Measurements from ENCODE around the gene SEC24D.

The SEC24D gene

DNA sequence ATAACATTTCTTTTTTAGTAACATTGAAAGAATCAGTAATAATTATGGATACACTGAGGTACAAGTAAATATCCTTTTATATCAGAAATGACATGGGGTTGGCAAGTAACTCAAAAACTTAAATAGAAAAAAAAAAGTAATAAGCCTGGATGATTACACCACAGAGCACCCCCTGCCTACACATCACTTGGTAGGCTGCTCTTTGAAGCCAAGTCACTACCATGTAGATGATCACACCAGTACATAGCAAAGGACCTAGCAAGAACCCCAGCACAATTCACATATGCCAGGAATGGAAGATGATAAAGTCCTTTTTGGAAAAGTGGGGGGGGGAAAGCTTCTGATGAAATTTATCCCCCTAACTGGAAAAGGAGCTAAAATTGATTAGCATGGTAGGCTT is 93.9 kb downstream of the SEC24D start:
- H3K4me3 ChIP-seq (ENCODE audit: low read length) = no peak overlapping the region
- no peaks in the 10 kb centered on the region for H3K9me3 ChIP-seq (replicated peaks; ENCODE audit: low read length)
- H3K9ac ChIP-seq (ENCODE audit: low read depth, low read length) = no peak overlapping the region
- H3K36me3 ChIP-seq (ENCODE audit: insufficient read depth, low read length) = peaks cover 88% of the 10 kb centered on the region
- no peaks in the 10 kb centered on the region for H3K4me1 ChIP-seq (ENCODE audit: control insufficient read depth, insufficient read depth, low read length)
- H3K4me2 ChIP-seq (ENCODE audit: low read length) = no peak overlapping the region
- H3K27me3 ChIP-seq (ENCODE audit: control insufficient read depth, insufficient read depth, low read length) = no peaks in the 10 kb centered on the region

GRCh38 chr4:118741301-118741855 is 94.5 kb downstream of the SEC24D start:
- H3K4me1 ChIP-seq (ENCODE audit: control insufficient read depth, insufficient read depth, low read length) = no peaks in the 10 kb centered on the region
- peaks cover 88% of the 10 kb centered on the region for H3K36me3 ChIP-seq (ENCODE audit: insufficient read depth, low read length)
- no peak overlapping the region for H3K4me3 ChIP-seq (ENCODE audit: low read length)
- H3K27me3 ChIP-seq (ENCODE audit: control insufficient read depth, insufficient read depth, low read length) = no peaks in the 10 kb centered on the region
- H3K4me2 ChIP-seq (ENCODE audit: low read length) = no peak overlapping the region
- H3K9me3 ChIP-seq (replicated peaks; ENCODE audit: low read length) = no peaks in the 10 kb centered on the region
- no peak overlapping the region for H3K9ac ChIP-seq (ENCODE audit: low read depth, low read length)

DNA sequence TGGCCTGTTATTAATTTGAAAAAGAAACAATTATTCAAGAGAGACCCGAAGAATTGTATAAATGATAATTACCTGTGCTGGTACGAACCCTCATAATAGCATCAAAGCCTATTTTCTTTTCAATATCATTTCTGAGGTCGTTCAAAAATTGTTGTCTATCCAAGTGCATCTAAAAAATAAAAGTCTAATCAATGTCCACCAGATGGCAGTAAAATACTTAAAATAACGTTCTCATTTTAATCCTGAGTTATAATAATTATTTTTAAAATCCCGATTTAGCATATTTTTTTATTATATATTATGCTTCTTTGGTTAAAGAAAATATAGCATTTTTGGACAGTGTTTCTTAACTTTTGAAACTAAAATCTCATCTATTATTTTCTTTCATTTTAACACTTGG is 95.1 kb downstream of the SEC24D start:
- Histone ChIP-seq H3K4me2 (ENCODE audit: low read length) (no peak overlapping the region), H3K27me3 (ENCODE audit: control insufficient read depth, insufficient read depth, low read length) (no peaks in the 10 kb centered on the region), H3K36me3 (ENCODE audit: insufficient read depth, low read length) (peaks cover 91% of the 10 kb centered on the region), H3K9me3 (replicated peaks; ENCODE audit: low read length) (no peaks in the 10 kb centered on the region), H3K4me3 (ENCODE audit: low read length) (no peak overlapping the region), H3K4me1 (ENCODE audit: control insufficient read depth, insufficient read depth, low read length) (no peaks in the 10 kb centered on the region), H3K9ac (ENCODE audit: low read depth, low read length) (no peak overlapping the region)

DNA sequence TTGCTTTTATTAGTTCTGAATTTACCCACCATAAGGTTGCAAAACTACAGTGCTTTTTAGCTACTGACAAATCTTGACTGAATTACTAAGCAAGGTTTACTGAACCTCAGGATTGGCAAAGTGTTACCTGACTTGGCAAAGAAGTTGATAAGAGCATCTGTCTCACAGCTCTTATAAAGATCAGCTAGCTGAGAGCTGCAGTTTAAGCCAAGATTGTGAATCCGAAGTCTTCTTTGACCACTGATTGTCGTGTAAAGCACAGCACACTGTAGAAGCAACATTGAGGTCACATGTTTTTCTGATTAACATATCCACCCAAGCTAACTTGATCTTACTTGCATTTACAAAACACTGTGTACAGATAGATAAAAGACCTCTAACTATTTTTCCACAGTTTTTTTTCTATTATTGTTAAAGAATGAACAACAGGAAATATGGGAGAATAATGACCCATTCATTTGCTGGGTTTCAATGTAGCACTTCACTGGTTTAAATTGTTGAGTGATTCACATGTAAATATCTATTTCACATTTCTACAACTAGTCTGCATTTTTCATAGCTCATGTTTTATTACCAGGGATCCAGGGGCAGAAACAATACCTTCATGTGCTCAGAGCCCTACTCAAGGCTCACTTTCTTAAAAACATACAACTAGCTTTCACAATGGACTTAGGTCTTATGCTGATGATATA is 96.8 kb downstream of the SEC24D start:
- Histone ChIP-seq H3K4me2 (ENCODE audit: low read length) (no peak overlapping the region), H3K27me3 (ENCODE audit: control insufficient read depth, insufficient read depth, low read length) (no peaks in the 10 kb centered on the region), H3K9ac (ENCODE audit: low read depth, low read length) (no peak overlapping the region), H3K4me1 (ENCODE audit: control insufficient read depth, insufficient read depth, low read length) (no peaks in the 10 kb centered on the region), H3K9me3 (replicated peaks; ENCODE audit: low read length) (no peaks in the 10 kb centered on the region), H3K36me3 (ENCODE audit: insufficient read depth, low read length) (peaks cover 90% of the 10 kb centered on the region), H3K4me3 (ENCODE audit: low read length) (no peak overlapping the region)

- H3K4me3 ChIP-seq (ENCODE audit: low read length) = no peak overlapping the region
- no peaks in the 10 kb centered on the region for H3K27me3 ChIP-seq (ENCODE audit: control insufficient read depth, insufficient read depth, low read length)
- no peak overlapping the region for H3K9ac ChIP-seq (ENCODE audit: low read depth, low read length)
- no peaks in the 10 kb centered on the region for H3K9me3 ChIP-seq (replicated peaks; ENCODE audit: low read length)
- H3K4me1 ChIP-seq (ENCODE audit: control insufficient read depth, insufficient read depth, low read length) = peaks cover 9% of the 10 kb centered on the region
- H3K36me3 ChIP-seq (ENCODE audit: insufficient read depth, low read length) = peaks cover 84% of the 10 kb centered on the region
- no peak overlapping the region for H3K4me2 ChIP-seq (ENCODE audit: low read length)
Measured at GRCh38 chr4:118738090-118738489, 97.8 kb downstream of the SEC24D start.

DNA sequence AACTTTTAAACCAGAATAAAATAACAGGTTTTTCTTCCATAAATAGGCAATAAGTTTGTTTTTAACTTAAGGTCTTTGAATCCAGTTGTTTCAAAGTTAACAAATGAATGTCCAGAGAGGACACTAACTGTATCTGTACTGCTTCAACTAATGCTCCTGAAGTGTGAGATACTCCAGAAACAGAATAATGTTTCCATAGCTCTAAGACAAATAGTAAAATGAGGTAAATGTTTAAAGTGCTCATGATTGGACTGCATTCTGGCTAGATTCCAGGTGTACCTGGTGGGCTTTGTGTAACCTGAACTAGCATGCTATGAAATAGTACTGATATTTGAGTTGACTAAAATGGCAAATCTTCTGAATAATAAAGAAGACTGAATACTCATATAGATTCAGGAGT is 99.0 kb downstream of the SEC24D start:
- Histone ChIP-seq H3K4me1 (ENCODE audit: control insufficient read depth, insufficient read depth, low read length) (peaks cover 18% of the 10 kb centered on the region), H3K27me3 (ENCODE audit: control insufficient read depth, insufficient read depth, low read length) (no peaks in the 10 kb centered on the region), H3K36me3 (ENCODE audit: insufficient read depth, low read length) (peaks cover 78% of the 10 kb centered on the region), H3K9ac (ENCODE audit: low read depth, low read length) (no peak overlapping the region), H3K9me3 (replicated peaks; ENCODE audit: low read length) (no peaks in the 10 kb centered on the region), H3K4me2 (ENCODE audit: low read length) (no peak overlapping the region), H3K4me3 (ENCODE audit: low read length) (no peak overlapping the region)

DNA sequence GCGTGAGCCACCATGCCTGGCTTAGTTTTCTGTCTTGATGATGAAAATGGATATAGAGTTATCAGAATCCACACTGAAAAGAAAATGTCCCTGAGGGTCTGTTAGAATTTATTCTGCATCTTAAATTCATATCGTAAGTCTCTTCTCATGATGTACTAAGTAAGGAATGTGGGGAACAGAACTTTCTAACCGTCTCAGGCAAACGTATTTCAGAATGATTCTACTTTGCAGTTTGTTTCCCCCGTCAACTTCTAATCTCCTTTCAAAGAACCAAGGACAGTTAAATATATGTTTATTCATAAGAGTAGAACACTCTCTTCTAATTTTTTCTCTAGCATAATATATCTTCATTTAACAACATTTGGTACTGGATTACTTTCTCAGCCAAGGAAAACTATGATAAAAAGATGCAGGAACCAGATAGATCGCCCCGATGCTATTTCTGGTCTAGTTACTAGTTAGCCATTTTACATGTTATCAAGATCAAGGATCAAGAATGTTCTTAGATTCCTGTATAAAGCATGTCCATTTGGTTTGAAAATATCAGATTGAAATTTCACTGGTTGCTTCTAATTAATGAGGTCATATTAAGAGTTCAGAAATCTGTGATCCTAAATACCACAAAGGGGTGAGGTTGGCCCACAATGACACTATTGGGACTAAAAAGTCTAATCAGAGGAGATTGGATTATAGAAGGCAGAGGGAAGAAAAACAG is 101.3 kb downstream of the SEC24D start:
- H3K4me1 ChIP-seq (ENCODE audit: control insufficient read depth, insufficient read depth, low read length) = peaks cover 34% of the 10 kb centered on the region
- peaks cover 76% of the 10 kb centered on the region for H3K36me3 ChIP-seq (ENCODE audit: insufficient read depth, low read length)
- no peak overlapping the region for H3K4me2 ChIP-seq (ENCODE audit: low read length)

DNA sequence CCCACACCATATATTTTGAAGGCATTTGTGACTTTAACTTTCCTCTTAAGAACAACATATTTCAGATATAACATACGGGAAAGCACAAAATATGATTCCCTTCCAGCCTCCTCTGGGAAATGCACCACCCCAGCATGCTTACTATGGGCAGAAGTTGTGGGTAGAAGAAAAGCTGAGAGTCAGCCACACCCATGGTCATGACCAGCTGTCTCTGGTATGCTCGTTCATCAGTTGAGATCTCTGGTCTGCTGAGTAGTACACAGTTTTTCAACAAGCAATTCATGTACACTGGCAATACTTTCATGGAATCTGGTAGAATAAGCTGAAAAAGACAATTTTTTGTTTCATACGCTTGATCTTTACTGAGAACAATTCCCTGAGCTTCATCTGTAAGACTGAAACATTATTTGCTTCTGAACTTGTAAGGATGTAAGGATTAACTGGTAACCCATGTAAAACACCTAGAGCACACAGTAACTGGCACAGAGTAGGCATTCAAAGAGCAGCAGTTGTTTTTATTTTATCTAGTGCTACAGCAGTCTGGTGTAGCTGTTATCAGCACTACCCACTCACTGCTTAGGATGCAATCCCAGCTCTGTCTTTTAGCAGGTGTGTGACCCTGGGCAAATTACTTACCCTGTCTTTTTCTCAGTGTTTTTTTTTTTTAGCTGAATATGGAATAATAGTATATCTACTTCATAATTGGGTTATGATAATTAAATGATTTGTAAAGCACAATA is 103.2 kb downstream of the SEC24D start:
- no peaks in the 10 kb centered on the region for H3K27me3 ChIP-seq (ENCODE audit: control insufficient read depth, insufficient read depth, low read length)
- peaks cover 46% of the 10 kb centered on the region for H3K4me1 ChIP-seq (ENCODE audit: control insufficient read depth, insufficient read depth, low read length)
- H3K9me3 ChIP-seq (replicated peaks; ENCODE audit: low read length) = no peaks in the 10 kb centered on the region
- peak overlapping the region; percentile 32 for H3K4me3 ChIP-seq (ENCODE audit: low read length)
- peaks cover 75% of the 10 kb centered on the region for H3K36me3 ChIP-seq (ENCODE audit: insufficient read depth, low read length)
- H3K4me2 ChIP-seq (ENCODE audit: low read length) = peak overlapping the region; percentile 49
- peak overlapping the region; percentile 25 for H3K9ac ChIP-seq (ENCODE audit: low read depth, low read length)

More for the DNA sequence above, 101.3 kb downstream of the SEC24D start:
- H3K4me3 ChIP-seq (ENCODE audit: low read length) = no peak overlapping the region
- no peak overlapping the region for H3K9ac ChIP-seq (ENCODE audit: low read depth, low read length)
- H3K27me3 ChIP-seq (ENCODE audit: control insufficient read depth, insufficient read depth, low read length) = no peaks in the 10 kb centered on the region
- H3K9me3 ChIP-seq (replicated peaks; ENCODE audit: low read length) = no peaks in the 10 kb centered on the region

DNA sequence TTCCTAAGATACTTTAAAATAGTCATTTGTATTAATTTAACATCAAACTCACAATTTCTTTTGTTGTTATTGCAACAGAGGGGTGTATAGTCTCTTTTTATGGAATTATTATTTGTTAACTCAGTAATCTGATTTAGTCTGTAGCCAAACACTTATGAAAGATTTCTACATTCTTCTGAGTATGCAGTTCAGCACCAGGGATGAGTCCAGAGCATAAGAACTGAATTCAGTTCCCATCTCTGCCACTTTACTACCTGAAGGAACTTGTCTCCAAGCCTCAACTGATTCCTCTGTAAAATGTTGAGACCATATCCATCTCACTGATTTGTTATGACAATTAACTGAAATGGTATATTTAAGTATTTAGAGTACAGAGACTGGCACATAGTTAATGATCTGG is 105.2 kb downstream of the SEC24D start:
- Histone ChIP-seq H3K36me3 (ENCODE audit: insufficient read depth, low read length) (peaks cover 77% of the 10 kb centered on the region), H3K4me1 (ENCODE audit: control insufficient read depth, insufficient read depth, low read length) (peaks cover 46% of the 10 kb centered on the region), H3K9ac (ENCODE audit: low read depth, low read length) (no peak overlapping the region), H3K4me3 (ENCODE audit: low read length) (no peak overlapping the region), H3K9me3 (replicated peaks; ENCODE audit: low read length) (no peaks in the 10 kb centered on the region), H3K27me3 (ENCODE audit: control insufficient read depth, insufficient read depth, low read length) (no peaks in the 10 kb centered on the region), H3K4me2 (ENCODE audit: low read length) (no peak overlapping the region)

- no peaks in the 10 kb centered on the region for H3K27me3 ChIP-seq (ENCODE audit: control insufficient read depth, insufficient read depth, low read length)
- H3K36me3 ChIP-seq (ENCODE audit: insufficient read depth, low read length) = peaks cover 77% of the 10 kb centered on the region
- H3K9me3 ChIP-seq (replicated peaks; ENCODE audit: low read length) = no peaks in the 10 kb centered on the region
- H3K4me1 ChIP-seq (ENCODE audit: control insufficient read depth, insufficient read depth, low read length) = peaks cover 46% of the 10 kb centered on the region
- peak overlapping the region; percentile 71 for H3K4me2 ChIP-seq (ENCODE audit: low read length)
- H3K9ac ChIP-seq (ENCODE audit: low read depth, low read length) = peak overlapping the region; percentile 16
- H3K4me3 ChIP-seq (ENCODE audit: low read length) = no peak overlapping the region
Measured at GRCh38 chr4:118729287-118730286, 106.3 kb downstream of the SEC24D start.

All from skeletal muscle satellite cell (primary cell).